GM21737 (cell line): ENCODE measurements around the gene VDR.
A peak's percentile ranks its signal among the peaks of the same experiment; 100 is the strongest.
"Not testable (repeated sequence)": the region's sequence is repeated elsewhere in the genome, so short reads cannot be mapped to it uniquely, and the experiment has no call there.

Source experiments
- ATAC-seq: cut with Tn5 transposase; IDR thresholded peaks from one replicate; pipeline ENCODE4 v1.9.1; 2021; ENCODE audit warnings: mild to moderate bottlenecking, moderate library complexity; ENCODE audit not compliant: unreplicated experiment

Gene VDR

GRCh38 chr12:47816403-47817271, 88.2 kb downstream of the VDR start:
- no peak for ATAC-seq

DNA sequence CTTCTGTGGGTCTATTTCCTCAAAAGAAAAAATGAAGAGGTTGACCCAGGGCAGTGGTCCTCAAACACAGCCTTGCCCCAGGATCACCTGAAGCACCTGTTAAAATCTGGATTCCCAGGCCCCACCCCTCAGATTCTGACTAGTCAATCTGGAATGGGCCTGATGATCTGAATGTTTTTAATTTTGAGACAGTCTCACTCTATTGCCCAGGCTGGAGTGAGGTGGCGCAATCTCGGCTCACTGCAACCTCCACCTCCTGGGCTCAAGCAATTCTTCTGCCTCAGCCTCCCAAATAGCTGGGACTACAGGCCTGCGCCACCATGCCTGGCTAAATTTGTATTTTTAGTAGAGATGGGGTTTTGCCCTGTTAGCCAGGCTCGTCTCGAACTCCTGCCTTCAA, 89.3 kb downstream of the VDR start:
- ATAC-seq, result not testable (repeated sequence)

DNA sequence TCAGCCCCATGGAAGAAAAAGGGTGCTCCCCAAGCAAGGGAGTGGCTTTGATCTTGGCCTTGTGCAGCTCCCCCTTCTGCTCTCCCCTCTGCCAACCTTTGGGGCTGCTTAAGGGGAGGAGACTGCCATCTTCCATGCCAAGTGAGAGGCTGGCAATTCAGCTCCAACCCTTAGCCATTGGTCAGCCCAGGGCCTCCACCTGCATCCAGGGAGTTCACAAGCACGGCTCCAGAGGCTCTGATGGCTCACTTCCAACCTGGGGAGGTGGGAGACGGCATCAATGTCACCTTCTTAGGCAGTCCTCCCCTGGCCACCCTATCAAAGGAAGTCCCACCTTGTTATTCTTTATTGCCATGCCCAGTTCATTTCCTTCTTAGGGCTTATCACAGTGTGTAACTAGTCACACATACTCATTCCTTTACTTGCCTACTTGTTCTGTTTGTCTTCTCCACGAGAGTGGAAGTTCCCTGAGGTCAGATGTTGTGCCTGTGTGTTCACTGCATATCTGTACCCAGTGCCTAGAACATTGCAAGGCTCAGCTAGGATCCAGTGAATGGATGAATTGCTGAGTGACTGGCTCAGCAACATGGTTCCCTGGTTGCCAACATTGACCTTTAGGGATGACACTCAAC, 90.1 kb downstream of the VDR start:
- ATAC-seq, result no peak

GRCh38 chr12:47813511-47814196, 91.1 kb downstream of the VDR start:
- peak; percentile 32 for ATAC-seq

DNA sequence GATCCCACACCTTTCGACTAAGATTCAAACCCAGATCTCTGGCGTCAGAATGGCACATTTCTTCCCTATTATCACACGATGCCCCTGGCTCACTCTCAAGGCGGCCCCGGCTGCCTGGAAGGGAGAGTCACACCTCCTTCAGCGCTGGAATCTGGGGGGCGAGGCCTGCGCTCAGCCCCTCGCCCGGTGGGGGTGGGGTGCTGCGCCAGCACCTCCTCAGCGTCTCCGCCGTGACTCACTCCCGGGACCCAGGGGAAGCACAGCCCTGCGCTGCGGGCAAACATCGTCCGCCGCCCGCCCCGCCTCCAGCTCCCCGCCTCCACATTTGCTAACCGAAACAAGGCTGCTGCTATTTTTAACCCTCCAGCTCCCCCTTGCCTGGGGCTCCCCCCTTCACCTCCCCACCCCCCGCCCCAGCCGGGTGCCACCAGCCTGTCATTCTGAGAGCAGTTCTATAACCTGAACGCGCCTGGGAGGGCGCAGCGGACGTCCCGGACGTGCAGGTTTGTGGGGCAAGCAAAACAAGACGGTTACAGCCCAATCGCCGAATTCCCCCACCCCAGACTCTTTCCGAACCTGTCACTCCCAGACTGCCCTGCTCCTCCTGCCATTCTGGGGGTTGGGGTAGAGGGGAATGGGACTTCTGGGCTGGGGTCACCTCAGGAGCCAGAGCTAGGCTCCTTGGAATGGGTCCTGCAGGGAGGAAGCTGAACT, 91.8 kb downstream of the VDR start:
- ATAC-seq, result peak; percentile 64

- no peak for ATAC-seq
These were observed 93.0 kb downstream of the VDR start for GRCh38 chr12:47811581-47812484.

GRCh38 chr12:47811072-47811396, 93.8 kb downstream of the VDR start:
- no peak for ATAC-seq

DNA sequence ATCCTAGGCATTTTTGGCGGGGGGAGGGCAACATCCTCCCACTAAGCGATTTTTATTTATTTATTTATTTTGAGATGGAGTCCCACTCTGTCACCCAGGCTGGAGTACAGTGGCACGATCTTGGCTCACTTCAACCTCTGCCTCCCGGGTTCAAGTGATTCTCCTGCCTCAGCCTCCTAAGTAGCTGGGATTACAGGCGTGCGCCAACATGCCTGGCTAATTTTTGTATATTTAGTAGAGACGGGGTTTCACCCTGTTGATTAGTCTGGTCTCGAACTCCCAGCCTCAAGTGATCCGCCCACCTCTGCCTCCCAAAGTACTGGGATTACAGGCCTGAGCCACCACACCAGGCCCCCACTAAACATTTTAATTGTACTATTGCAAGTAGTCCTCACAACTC, 95.3 kb downstream of the VDR start:
- not testable (repeated sequence) for ATAC-seq

GRCh38 chr12:47808574-47809365, 96.0 kb downstream of the VDR start:
- ATAC-seq, result no peak

DNA sequence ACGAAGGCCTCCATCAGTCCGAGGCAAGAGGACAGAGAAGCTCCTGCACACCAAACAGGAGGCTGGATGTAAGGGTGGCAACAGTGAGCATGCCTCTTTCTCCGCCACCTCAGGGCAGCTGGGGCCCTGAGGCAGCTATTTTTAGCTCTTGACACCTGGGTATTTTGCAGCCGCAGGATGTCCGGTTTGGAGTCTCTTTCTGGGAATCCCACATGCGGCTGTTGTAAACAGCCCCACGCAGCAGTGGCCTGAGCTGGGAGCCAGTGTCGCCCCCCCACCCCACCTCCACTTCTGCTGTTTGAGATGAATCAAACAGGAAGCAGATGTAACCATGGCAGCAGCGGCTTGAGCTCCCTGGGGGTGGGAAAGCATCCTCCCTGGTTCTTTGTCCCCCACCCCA, 96.7 kb downstream of the VDR start:
- ATAC-seq, result peak; percentile 39

- no peak for ATAC-seq
These were observed 97.5 kb downstream of the VDR start for GRCh38 chr12:47807338-47807737.

GRCh38 chr12:47805417-47805816, 99.4 kb downstream of the VDR start:
- ATAC-seq, result no peak

DNA sequence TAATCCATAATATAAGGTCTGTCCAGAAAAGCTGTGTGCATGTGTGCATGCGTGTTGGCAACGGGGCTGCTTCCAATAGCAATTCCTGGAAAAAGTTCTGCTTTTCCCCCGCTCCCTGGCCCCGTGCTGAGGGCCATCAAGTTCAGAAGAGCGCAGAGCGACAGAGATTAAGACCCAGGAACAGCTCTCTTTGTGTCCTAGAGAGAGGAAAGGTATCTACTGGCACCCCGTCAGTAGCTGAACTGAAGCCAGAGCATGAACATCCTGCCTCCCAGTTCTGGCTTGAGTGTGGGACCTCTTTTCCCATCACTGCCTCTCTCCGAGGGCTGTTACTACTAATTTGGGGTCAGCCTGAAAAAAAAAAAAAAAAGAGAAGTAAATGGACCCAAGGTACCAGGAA, 100.6 kb downstream of the VDR start:
- no peak for ATAC-seq

GRCh38 chr12:47803191-47803875, 101.5 kb downstream of the VDR start:
- ATAC-seq, result no peak

DNA sequence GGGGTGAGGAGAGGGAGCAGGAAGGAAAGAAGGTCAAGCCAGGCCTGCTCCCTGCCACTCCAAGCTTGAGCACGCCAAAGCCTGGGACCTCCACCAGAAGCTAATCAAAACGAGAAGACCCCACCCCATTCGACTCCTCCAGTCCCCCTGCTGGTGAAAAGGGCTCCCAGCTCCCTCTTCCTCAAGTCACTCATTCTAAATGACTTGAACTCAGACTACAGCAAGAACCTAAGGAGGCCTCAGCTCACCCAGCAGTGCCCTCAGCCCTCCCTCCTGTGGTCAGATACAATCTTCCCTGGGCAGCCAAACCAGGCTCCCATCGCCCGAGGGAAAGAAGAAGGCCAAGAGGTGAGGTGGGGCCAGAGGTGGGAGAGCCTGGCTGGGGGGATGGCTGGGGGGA, 102.5 kb downstream of the VDR start:
- ATAC-seq, result no peak

DNA sequence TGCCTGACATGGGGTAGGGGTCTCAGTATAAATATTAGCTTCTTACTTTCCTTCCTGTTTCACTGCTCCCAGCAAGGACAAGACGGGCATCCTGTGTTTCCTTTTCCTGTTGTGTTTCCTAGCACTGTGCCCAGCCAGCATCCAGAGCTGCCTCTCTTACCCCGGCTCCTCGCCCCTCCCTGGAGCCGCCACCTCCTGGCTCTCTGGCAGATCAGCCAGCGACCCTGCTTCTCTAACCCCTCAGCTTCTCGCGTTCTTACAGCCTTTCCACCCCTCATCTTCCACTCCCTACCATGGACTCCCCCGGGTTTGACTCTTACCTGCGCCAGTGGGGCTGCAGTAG, 102.9 kb downstream of the VDR start:
- no peak for ATAC-seq

- no peak for ATAC-seq
These were observed 103.5 kb downstream of the VDR start for GRCh38 chr12:47801170-47801903.

DNA sequence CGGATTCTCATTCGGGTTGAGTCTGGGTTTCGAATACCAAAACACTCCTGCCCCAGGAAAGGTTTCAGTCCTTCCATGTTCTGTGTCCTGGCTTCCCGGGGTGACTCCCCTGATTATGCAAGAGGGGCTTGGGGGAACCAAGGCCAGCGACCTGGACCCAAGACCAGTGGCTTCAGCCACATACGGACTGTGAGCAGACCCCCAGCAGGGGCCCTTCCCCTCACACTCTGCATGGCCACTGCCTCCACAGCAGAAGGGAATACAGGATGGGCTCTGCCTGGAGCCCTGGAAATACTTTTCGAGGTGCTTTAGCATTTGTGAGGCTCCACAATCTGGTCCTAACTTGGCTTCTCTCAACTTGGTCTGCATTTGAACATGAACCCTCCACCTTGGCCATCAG, 104.2 kb downstream of the VDR start:
- no peak for ATAC-seq
